22Rv1 (cell line): ENCODE measurements around the gene MAN2A2.

Source experiments
- H3K27ac ChIP-seq: fragments of 450-650 bp; 2 replicates; pipeline ENCODE4 v1.5.1; 2017
- CTCF ChIP-seq: fragments of 450-650 bp; IDR thresholded peaks from 2 replicates; pipeline ENCODE4 v1.5.1; 2017; ENCODE audit warnings: mild to moderate bottlenecking
- ZFX ChIP-seq: fragments of 450-650 bp; IDR thresholded peaks from 2 replicates; pipeline ENCODE4 v1.6.1; 2017; ENCODE audit warnings: antibody characterized with exemption, borderline replicate concordance

The MAN2A2 gene

GRCh38 chr15:90931828-90932659 lies 28.9 kb downstream of the MAN2A2 start, which contains the start of gene HDDC3:
Gene HDDC3 (minus strand): TSS chr15:90932549. CDS start chr15:90932540, 9 bp downstream.
- peak; percentile 89 for TF ChIP-seq CTCF
- no peak for TF ChIP-seq ZFX
- peak within 1 kb of the TSS; percentile 97 for H3K27ac ChIP-seq

GRCh38 chr15:90932660-90932991 lies 29.5 kb downstream of the MAN2A2 start:
- peak overlapping the region; percentile 97 for H3K27ac ChIP-seq

GRCh38 chr15:90933301-90933700 lies 30.2 kb downstream of the MAN2A2 start:
- TF ChIP-seq CTCF (no peak), ZFX (no peak)
- peak overlapping the region; percentile 97; the same call in 1 of the 2 replicates for H3K27ac ChIP-seq

More at GRCh38 chr15:90932660-90932991, 29.5 kb downstream of the MAN2A2 start:
- TF ChIP-seq CTCF (peak; percentile 50), ZFX (no peak)

GRCh38 chr15:90934256-90934948 lies 31.3 kb downstream of the MAN2A2 start:
- H3K27ac ChIP-seq: peak overlapping the region; percentile 71
- TF ChIP-seq CTCF (peak; percentile 96), ZFX (no peak)

GRCh38 chr15:90934949-90935751 lies 32.0 kb downstream of the MAN2A2 start, which contains the start of gene UNC45A:
Gene UNC45A (plus strand): TSS chr15:90935285. CDS start chr15:90935325, 40 bp downstream.
- TF ChIP-seq CTCF: no peak
- TF ChIP-seq ZFX: no peak
- peak within 1 kb of the TSS; percentile 71 for H3K27ac ChIP-seq

DNA sequence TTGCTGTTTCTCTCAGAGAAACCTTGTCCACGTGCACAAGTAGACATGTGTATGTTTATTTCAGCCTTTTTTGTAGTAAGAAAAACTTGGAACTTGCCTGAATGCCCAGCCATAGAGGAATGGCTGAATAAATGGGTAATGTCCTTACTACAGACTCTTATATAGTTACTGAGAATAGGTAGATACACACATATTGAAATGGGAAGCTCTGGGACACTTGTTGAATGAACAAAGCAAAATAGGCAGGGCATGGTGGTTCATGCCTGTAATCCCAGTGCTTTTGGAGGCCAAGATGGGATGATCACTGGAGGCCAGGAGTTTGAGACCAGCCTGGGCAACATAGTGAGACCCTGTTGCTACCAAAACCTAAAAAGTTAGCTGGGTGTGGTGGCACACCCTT lies 33.7 kb downstream of the MAN2A2 start:
- TF ChIP-seq ZFX (no peak), CTCF (no peak)
- H3K27ac ChIP-seq: no peak overlapping the region
